HG03066 (cell line): ENCODE measurements around the gene SELENON.

Source experiments
- ATAC-seq: cut with Tn5 transposase; IDR thresholded peaks from one replicate; pipeline ENCODE4 v1.9.1; 2021; ENCODE audit warnings: low read depth; ENCODE audit not compliant: unreplicated experiment

SELENON gene

DNA sequence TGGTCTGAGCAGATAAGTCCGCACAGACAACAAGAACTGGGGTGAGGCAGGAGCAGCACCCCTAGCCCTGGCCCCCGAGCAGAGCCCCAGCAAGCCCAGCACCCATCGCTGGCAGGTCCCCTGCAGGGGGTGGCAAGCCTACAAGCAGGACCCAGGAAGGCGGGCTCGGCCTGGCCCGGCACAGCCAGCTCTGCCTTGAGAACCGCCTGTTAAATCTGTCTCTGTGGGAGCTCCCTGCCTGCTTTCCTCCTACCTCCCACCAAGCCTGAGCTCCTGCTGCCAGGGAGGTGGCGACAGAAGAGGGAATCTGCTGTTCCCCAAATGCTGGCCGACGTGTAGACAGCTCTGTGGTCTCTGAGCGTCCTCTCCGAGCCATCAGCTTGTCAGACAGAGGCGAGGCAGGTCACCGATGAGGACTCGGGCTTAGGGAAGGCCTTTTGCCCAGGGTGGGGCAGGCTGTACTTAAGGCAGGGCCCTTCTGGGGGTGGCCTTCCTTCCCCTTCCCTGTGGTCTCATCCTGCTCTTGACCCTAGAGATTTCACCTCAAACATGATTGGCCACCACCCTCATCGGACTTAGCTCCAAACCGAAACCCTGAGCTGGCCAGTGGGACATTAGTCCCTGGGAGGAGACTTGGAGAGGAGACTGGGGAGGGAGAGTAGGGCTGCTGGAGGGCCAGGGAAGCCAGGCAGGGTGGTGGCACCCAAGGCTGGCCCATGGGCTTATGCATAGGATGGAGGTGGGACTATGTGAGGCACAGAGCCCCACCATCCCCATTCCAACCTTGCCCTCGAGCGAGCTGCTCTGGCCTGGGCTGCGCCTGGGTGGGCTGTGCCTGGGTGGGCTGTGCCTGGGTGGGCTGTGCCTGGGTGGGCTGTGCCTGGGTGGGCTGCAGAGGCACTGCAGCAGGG is 7.7 kb downstream of the SELENON start:
- no peak for ATAC-seq

GRCh38 chr1:25808481-25809244 is 8.7 kb downstream of the SELENON start:
- no peak for ATAC-seq

DNA sequence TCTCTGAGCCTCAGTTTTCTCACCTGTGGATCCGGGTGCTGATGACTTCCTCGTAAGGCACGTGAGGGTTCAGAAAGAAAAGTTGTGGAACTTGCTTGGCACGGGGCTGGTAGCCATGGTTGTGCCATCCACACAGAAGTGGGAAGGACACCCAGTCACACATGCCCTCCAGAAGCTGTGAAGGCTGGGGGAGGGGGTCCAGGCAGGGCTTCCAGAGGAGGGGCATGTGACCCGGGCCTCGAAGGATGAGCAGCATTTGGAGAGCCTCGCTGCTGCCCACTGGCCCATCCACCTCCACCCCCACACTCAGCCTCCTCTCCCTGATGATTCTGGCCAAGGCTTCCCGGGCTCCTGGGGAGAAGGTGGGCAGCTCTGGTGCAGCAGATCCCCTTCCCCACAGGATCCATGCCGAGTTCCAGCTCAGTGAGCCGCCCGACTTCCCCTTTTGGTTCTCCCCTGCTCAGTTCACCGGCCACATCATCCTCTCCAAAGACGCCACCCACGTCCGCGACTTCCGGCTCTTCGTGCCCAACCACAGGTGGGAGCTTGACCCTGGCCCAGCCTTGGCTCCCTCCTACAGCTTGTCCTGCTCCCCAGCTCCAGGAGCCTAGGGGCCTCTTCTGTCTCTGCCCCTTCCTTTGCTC is 9.4 kb downstream of the SELENON start:
- no peak for ATAC-seq

GRCh38 chr1:25809929-25810328 is 9.9 kb downstream of the SELENON start:
- no peak for ATAC-seq

DNA sequence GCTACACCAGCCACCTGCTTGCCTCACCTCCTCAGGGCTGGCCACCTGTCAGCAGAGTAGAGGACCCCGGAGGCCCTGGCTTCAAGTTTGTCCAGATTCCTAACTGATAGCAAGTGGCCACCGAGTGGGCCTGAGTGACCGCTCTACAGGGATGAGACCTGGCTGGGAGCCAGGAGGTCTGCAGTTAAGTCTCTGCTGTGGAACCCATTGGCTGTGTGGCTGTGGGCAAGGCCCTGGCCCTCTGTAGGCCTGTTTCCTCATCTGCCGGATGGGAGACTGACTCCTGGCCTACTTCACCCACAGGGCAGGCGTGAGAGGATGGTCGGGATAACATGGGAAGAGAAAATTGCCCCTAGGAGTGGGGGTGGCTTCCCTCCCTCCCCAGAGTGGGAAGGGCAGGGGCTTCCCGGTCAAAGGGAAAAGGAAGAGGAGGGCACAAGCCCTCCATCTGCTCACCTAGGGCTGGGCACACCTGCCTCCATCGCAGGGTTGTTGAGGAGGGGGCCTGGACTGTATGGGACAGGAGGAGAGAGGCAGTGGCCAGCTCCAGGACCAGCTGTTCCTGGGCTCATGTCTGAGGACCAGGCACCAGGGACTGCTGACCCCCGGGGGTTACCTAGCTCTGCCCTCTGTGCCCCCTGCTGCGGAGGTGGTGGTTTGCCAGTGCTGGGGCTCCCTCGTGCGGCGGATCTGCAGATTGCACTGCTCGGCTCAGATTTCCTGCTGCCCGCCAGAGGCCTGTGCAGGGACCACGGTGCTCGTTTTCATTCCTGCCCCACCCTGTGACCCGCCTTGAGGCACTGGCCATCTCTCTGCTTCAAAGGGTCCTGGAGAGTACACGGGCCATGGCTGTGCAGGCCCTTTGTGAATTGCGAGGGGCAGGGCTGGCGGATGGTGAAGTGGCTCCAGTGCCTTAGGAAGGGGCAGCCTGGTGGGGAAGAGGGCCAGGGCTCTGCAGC is 10.6 kb downstream of the SELENON start:
- ATAC-seq = no peak

- no peak for ATAC-seq
Observed at GRCh38 chr1:25811384-25812082, 11.5 kb downstream of the SELENON start.

- ATAC-seq = no peak
Observed at GRCh38 chr1:25813071-25813733, 13.2 kb downstream of the SELENON start.

GRCh38 chr1:25813734-25814471 is 13.9 kb downstream of the SELENON start:
- ATAC-seq = no peak

GRCh38 chr1:25814549-25815087 is 14.6 kb downstream of the SELENON start:
- no peak for ATAC-seq

GRCh38 chr1:25815208-25816111 is 15.5 kb downstream of the SELENON start:
- no peak for ATAC-seq

GRCh38 chr1:25816112-25816718 is 16.2 kb downstream of the SELENON start:
- no peak for ATAC-seq

DNA sequence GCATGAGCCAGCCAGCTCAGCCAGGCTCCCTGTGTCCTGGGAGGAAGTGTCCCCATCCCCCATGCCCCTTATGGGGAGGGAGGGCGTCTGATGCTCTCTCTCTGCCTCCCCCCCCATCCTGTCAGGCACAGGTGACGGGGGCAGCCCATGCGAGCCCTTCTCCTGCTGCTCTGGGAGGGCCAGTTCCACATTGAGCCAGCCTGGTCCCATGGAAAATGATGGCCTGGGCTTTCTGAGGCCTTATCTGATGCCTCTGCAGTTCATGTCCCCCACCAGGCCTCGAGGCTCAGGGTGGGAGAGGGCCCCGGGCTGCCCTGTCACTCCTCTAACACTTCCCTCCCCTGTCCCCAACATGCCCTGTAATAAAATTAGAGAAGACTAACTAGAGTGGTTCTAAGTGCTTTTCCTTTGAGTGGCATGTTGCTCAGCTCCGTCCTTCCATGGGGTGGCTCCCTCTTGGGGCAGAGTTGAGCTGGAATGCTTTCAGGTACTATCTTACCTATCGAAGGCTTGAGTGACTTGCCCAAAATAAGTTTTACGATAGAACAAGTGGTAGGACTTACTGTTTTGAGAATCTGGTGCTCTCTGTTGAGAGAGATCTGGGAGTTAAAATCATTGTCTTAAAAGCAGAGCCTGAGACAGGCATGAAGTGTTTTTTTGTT is 18.0 kb downstream of the SELENON start:
- no peak for ATAC-seq

- no peak for ATAC-seq
Observed at GRCh38 chr1:25818569-25818968, 18.6 kb downstream of the SELENON start.

DNA sequence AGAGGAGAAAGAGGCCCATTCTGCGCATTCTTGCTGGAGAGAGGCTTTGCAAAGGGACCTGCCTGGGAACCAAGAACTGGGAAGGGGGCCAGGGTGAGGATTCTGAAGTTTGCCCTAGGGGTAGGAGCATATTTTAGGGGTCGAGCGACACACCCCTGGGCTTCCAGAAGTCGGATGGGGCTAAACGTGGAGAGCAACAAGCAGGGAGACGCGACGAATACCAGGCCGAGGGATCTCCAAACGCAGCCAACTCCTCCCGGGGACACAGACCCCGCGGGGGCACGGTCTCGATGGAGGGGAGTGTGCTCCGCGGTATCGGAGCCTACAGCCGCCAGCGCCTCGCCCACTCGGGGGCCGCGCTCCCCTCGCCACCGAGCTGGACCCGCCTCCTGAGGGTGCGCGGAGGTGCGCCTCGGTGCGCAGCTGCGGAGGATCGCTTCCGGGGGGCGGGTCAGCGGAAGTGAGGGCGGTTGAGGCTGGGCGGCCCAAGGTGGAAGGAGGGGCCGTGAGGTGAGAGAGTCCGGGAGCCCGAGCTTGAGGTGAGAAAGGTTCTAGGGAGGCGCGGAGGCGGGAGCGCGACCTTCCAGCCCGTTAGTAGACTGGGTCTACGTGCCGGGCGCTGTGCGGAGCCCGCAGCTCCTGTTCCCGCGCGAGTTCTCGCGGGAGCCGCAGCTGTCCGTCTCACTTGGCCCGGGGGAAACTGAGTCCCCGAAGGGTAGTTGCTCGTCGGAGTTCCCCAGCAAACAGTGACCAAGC is 19.7 kb downstream of the SELENON start, which contains the start of gene MTFR1L:
TSS of gene MTFR1L (plus strand) at position 464 of the 756 bp plus-strand sequence. CDS start 3,151 bp downstream, outside the sequence.
- ATAC-seq = peak; percentile 79
